MM.1S (cell line): ENCODE data around the gene ATL1.

ENCODE experiments used
- DNase-seq: peaks from one replicate; pipeline ENCODE4 v3.0.0-alpha.2; 2015
- H2AFZ ChIP-seq: fragments of 300-600 bp; sonication (generic); 2 replicates; pipeline ENCODE4 v1.6.0; 2016; ENCODE audit warnings: antibody characterized with exemption, low read length
- H3F3A ChIP-seq: fragments of 300-600 bp; sonication (generic); 2 replicates; pipeline ENCODE4 v1.6.1; 2016; ENCODE audit warnings: mild to moderate bottlenecking, antibody characterized with exemption, low read length, moderate library complexity, mixed read lengths; ENCODE audit not compliant: insufficient read depth
- H3K27ac ChIP-seq: fragments of 300-600 bp; sonication (generic); 2 replicates; pipeline ENCODE4 v1.5.1; 2016; ENCODE audit warnings: mild to moderate bottlenecking, low read length
- H3K27me3 ChIP-seq: fragments of 300-600 bp; sonication (generic); replicated peaks from 2 replicates; pipeline ENCODE4 v1.6.0; 2016; ENCODE audit warnings: low read length; ENCODE audit not compliant: insufficient read depth
- H3K36me3 ChIP-seq: fragments of 300-600 bp; sonication (generic); replicated peaks from 2 replicates; pipeline ENCODE4 v1.6.1; 2016; ENCODE audit warnings: mild to moderate bottlenecking, low read length, mixed read lengths; ENCODE audit not compliant: insufficient read depth
- H3K4me1 ChIP-seq: fragments of 300-600 bp; sonication (generic); 2 replicates; pipeline ENCODE4 v1.6.1; 2016; ENCODE audit warnings: low read length, mixed read lengths
- H3K4me2 ChIP-seq: fragments of 300-600 bp; sonication (generic); 2 replicates; pipeline ENCODE4 v1.6.0; 2016; ENCODE audit warnings: low read depth, low read length
- H3K4me3 ChIP-seq: fragments of 300-600 bp; sonication (generic); 2 replicates; pipeline ENCODE4 v1.5.1; 2016; ENCODE audit warnings: low read length, mixed read lengths
- H3K79me2 ChIP-seq: fragments of 300-600 bp; sonication (generic); 2 replicates; pipeline ENCODE4 v1.6.1; 2016; ENCODE audit warnings: mixed run types, low read length, mixed read lengths
- H3K9ac ChIP-seq: fragments of 300-600 bp; sonication (generic); 2 replicates; pipeline ENCODE4 v1.6.1; 2016; ENCODE audit warnings: low read length, mixed read lengths
- H3K9me2 ChIP-seq: fragments of 300-600 bp; sonication (generic); replicated peaks from 2 replicates; pipeline ENCODE4 v1.6.1; 2016; ENCODE audit warnings: mild to moderate bottlenecking, low read length, mixed read lengths; ENCODE audit not compliant: insufficient read depth
- H3K9me3 ChIP-seq: fragments of 300-600 bp; sonication (generic); replicated peaks from 2 replicates; pipeline ENCODE4 v1.6.1; 2016; ENCODE audit warnings: mild to moderate bottlenecking, low read length, mixed read lengths; ENCODE audit not compliant: insufficient read depth
- H4K20me1 ChIP-seq: fragments of 300-600 bp; sonication (generic); 2 replicates; pipeline ENCODE4 v1.6.1; 2016; ENCODE audit warnings: mild to moderate bottlenecking, low read length, moderate library complexity, mixed read lengths; ENCODE audit not compliant: insufficient read depth
- CTCF ChIP-seq: fragments of 300-600 bp; sonication (generic); IDR thresholded peaks from 2 replicates; pipeline ENCODE4 v1.5.1; 2016; ENCODE audit warnings: antibody characterized with exemption, low read length, mixed read lengths

ATL1 gene

GRCh38 chr14:50679674-50680073 lies 119.7 kb downstream of the ATL1 start:
- DNase-seq: no peak
- TF ChIP-seq CTCF: no peak
- Histone ChIP-seq H3K4me2 (no peak overlapping the region), H3K9me2 (no peaks in the 10 kb centered on the region), H3F3A (no peaks in the 10 kb centered on the region), H2AFZ (no peak overlapping the region), H3K4me1 (peaks cover 15% of the 10 kb centered on the region), H4K20me1 (no peaks in the 10 kb centered on the region), H3K36me3 (no peaks in the 10 kb centered on the region), H3K27me3 (no peaks in the 10 kb centered on the region), H3K9me3 (no peaks in the 10 kb centered on the region), H3K9ac (no peak overlapping the region), H3K27ac (no peak overlapping the region), H3K4me3 (no peak overlapping the region), H3K79me2 (no peaks in the 10 kb centered on the region)
